ENCODE measurements around the gene CDK7. TPM values are rescaled to one million over a fixed set of nuclear protein-coding genes. Genes with fewer than 3 reads are reported as not detected.
"Not testable (repeated sequence)": the region's sequence is repeated elsewhere in the genome, so short reads cannot be mapped to it uniquely, and the experiment has no call there.

CDK7 gene
- total RNA-seq, 4 donors from 2014 or later: 21.8 to 40.7 (median 32.2) TPM

DNA sequence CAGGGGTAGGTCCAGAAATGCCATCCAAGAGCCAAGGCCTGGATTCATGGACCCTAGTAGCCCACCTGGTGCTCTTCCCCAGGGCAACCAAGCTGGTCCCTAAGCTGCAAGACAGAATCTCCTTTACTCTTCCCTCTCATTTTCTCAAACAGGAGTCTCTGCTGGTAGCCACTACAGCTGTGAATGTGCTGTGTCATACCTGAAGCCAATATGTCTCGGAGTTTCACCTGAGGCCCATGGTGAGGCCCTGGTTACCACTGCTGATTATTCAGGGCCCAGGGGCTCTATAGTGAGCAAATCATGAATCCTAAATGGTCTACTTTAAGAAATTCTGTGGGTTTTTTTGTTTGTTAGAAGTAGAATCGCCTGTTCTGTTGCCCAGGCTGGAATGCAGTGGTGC lies 15.9 kb downstream of the CDK7 start:
- no peak overlapping the region for H3K4me3 ChIP-seq
- no peaks in the 10 kb centered on the region for H3K9me3 ChIP-seq
- H3K27me3 ChIP-seq: no peaks in the 10 kb centered on the region
- intact Hi-C loops (cut with DNase I): no loop called here
- H3K27ac ChIP-seq: no peak overlapping the region
- no peak for DNase-seq
- H3K4me1 ChIP-seq: no peaks in the 10 kb centered on the region
- 94 to 100% methylated on average over 2 of the region's 2 CpGs for WGBS, 2 donors
- no peak for TF ChIP-seq POLR2A (IDR thresholded peaks at IDR 0.05)
- TF ChIP-seq, protein P1, sequence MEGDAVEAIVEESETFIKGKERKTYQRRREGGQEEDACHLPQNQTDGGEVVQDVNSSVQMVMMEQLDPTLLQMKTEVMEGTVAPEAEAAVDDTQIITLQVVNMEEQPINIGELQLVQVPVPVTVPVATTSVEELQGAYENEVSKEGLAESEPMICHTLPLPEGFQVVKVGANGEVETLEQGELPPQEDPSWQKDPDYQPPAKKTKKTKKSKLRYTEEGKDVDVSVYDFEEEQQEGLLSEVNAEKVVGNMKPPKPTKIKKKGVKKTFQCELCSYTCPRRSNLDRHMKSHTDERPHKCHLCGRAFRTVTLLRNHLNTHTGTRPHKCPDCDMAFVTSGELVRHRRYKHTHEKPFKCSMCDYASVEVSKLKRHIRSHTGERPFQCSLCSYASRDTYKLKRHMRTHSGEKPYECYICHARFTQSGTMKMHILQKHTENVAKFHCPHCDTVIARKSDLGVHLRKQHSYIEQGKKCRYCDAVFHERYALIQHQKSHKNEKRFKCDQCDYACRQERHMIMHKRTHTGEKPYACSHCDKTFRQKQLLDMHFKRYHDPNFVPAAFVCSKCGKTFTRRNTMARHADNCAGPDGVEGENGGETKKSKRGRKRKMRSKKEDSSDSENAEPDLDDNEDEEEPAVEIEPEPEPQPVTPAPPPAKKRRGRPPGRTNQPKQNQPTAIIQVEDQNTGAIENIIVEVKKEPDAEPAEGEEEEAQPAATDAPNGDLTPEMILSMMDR (IDR thresholded peaks at IDR 0.05): no peak
- H3K36me3 ChIP-seq: peaks cover 0 to 48% (median 0%) of the 10 kb centered on the region in 3 donors

DNA sequence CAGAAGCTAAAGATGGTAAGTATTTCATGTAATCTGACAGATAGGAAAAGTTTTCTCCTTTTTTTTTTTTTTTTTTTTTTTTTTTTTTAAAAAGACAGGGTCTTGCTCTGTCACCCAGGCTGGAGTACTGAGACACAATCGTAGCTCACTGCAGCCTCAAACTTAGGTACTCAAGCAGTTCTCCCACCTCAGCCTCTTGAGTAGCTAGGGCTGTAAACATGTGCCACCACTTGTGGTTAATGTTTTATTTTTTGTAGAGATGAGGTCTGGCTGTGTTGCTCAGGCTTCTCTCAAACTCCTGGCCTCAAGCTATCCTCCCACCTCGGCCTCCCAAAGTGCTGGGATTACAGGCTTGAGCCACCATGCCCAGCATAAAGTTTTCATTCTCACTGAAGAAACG lies 17.8 kb downstream of the CDK7 start:
- Histone ChIP-seq H3K9me3 (no peaks in the 10 kb centered on the region), H3K27me3 (no peaks in the 10 kb centered on the region), H3K36me3 (peaks cover 0 to 67% (median 0%) of the 10 kb centered on the region in 3 donors), H3K4me3 (no peak overlapping the region), H3K27ac (no peak overlapping the region), H3K4me1 (no peaks in the 10 kb centered on the region)
- TF ChIP-seq POLR2A (IDR thresholded peaks at IDR 0.05): no peak
- TF ChIP-seq, protein P1 (IDR thresholded peaks at IDR 0.05): no peak
- WGBS, 2 donors: 76 to 83% methylated on average over 3 of the region's 3 CpGs
- DNase-seq: no peak
- intact Hi-C loops (cut with DNase I): no loop called here

DNA sequence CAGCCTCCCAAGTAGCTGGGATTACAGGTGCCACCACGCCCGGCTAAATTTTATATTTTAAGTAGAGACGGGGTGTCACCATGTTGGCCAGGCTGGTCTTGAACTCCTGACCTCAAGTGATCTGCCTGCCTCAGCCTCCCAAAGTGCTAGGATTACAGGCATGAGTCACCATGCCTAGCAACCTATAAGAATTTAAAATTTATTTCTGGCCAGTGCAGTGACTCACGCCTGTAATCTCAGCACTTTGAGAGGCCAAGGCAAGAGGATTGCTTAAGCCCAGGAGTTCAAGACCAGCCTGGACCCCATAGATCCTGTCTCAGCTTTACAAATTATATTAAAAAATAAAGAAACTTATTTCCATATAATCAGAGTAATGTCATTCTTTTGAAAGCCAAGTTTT lies 21.3 kb downstream of the CDK7 start:
- H3K4me1 ChIP-seq; DNase-seq; H3K9me3 ChIP-seq; H3K4me3 ChIP-seq; H3K27me3 ChIP-seq; H3K27ac ChIP-seq; intact Hi-C loops (cut with DNase I): not testable (repeated sequence)
- 72 to 90% methylated on average over 4 of the region's 4 CpGs for WGBS, 2 donors
- peaks cover 0 to 94% (median 4%) of the 10 kb centered on the region in 3 donors for H3K36me3 ChIP-seq

DNA sequence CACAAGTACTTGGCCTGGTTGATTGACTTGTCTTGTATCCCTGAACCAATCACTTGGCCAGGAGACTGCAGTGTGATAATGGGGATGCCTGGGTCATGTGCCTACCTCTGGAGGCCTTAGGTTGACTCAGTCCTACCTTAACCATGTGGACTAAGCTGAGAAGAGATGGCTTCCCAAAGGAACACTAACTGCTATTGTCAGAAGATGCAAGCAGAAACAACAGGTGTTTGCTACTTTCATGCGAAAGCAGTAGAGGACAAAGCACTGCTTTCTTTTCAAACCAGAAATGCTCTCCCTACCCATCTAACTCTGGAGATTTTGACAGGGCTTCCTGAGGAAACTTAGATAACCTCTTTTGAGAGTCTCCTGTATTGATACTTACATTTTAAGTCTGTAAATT lies 22.9 kb downstream of the CDK7 start:
- Histone ChIP-seq H3K27ac (no peak overlapping the region), H3K36me3 (peaks cover 0 to 97% (median 4%) of the 10 kb centered on the region in 3 donors), H3K4me3 (no peak overlapping the region), H3K9me3 (no peaks in the 10 kb centered on the region), H3K27me3 (no peaks in the 10 kb centered on the region), H3K4me1 (no peaks in the 10 kb centered on the region)
- intact Hi-C loops (cut with DNase I): no loop called here
- WGBS, 2 donors: 94 to 100% methylated on average over 1 of the region's 1 CpG
- no peak for DNase-seq
- no peak for TF ChIP-seq POLR2A (IDR thresholded peaks at IDR 0.05)
- TF ChIP-seq, protein P1 (IDR thresholded peaks at IDR 0.05): no peak

DNA sequence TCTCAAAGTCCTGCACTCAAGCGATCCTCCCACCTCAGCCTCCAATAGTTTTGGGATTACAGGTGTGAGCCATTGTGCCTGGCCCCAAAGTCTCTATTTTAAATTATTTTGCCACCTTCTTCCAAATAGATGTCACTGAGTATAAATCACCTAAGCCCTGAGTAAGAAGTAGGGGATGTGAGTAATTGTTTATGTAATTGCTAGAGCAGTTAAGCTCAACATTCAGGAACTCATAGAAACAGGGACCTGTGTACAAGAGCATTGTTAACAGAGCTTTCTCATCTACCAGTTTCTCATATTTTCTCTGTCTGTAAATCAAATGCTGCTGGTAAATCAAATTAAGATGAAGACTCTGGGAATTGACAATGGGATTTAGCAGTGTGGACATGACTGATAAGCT lies 26.3 kb downstream of the CDK7 start:
- no peak overlapping the region for H3K27ac ChIP-seq
- 92 to 93% methylated on average over 1 of the region's 1 CpG for WGBS, 2 donors
- H3K4me1 ChIP-seq: no peaks in the 10 kb centered on the region
- H3K27me3 ChIP-seq: no peaks in the 10 kb centered on the region
- intact Hi-C loops (cut with DNase I): no loop called here
- no peaks in the 10 kb centered on the region for H3K9me3 ChIP-seq
- TF ChIP-seq, protein P1 (IDR thresholded peaks at IDR 0.05): no peak
- TF ChIP-seq POLR2A (IDR thresholded peaks at IDR 0.05): no peak
- DNase-seq: no peak
- peaks cover 0 to 100% (median 20%) of the 10 kb centered on the region in 3 donors for H3K36me3 ChIP-seq
- H3K4me3 ChIP-seq: no peak overlapping the region

DNA sequence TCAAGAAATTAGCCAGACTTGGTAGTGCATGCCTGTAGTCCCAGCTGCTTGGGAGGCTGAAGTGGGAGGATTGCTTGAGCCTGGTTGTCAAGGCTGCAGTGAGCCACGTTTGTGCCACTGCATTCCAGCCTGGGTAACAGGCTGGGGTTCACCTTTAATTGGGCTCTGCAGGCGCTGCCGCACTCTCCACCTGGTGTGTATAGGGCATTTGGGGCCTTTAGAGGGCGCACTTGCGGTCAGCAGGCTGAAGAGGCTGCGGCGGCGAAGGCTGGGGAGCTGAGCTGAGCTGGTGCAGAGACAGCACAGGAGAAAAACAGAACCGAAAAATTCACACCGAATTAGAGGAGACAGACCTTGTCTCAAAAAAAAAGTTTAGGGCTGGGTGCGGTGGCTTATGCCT lies 31.2 kb downstream of the CDK7 start:
- Histone ChIP-seq H3K27ac (no peak overlapping the region), H3K4me1 (no peaks in the 10 kb centered on the region), H3K9me3 (no peaks in the 10 kb centered on the region), H3K27me3 (no peaks in the 10 kb centered on the region), H3K4me3 (no peak overlapping the region), H3K36me3 (peaks cover 0 to 100% (median 41%) of the 10 kb centered on the region in 3 donors)
- 80 to 91% methylated on average over 9 to 11 of the region's 11 CpGs for WGBS, 2 donors
- TF ChIP-seq POLR2A (IDR thresholded peaks at IDR 0.05): no peak
- TF ChIP-seq, protein P1 (IDR thresholded peaks at IDR 0.05): peak in 1 of 6 experiments; percentile 6
- no peak for DNase-seq
- intact Hi-C loops (cut with DNase I): no loop called here
